ENCODE measurements around the gene KCNJ9. TPM values are rescaled to one million over a fixed set of nuclear protein-coding genes. Genes with fewer than 3 reads are reported as not detected.

The KCNJ9 gene
- polyA plus RNA-seq, 2 donors = not detected

GRCh38 chr1:160064164-160064563 is 17.2 kb upstream of the KCNJ9 start:
- H3K9me3 ChIP-seq (ENCODE audit: control insufficient read depth in 2 of 2, insufficient read depth in 1 of 2, low read depth in 1 of 2, low read length in 1 of 2) = no peaks in the 10 kb centered on the region
- H3K4me3 ChIP-seq (ENCODE audit: low read depth in 1 of 2, low read length in 2 of 2) = no peak overlapping the region
- peaks cover 0 to 6% of the 10 kb centered on the region in 2 donors for H3K4me1 ChIP-seq (ENCODE audit: control insufficient read depth in 2 of 2, insufficient read depth in 2 of 2, low read length in 1 of 2)
- no peaks in the 10 kb centered on the region for H3K27me3 ChIP-seq (ENCODE audit: control insufficient read depth in 1 of 2, insufficient read depth in 2 of 2, low read length in 2 of 2)
- no peak overlapping the region for H3K27ac ChIP-seq (ENCODE audit: low read depth in 2 of 2, low read length in 1 of 2)
- no peaks in the 10 kb centered on the region for H3K36me3 ChIP-seq (ENCODE audit: control insufficient read depth in 2 of 2, insufficient read depth in 2 of 2, low read length in 1 of 2)
- WGBS, 2 donors = 84 to 87% methylated on average over 3 of the region's 3 CpGs

GRCh38 chr1:160064746-160065145 is 16.6 kb upstream of the KCNJ9 start:
- Histone ChIP-seq H3K27me3 (ENCODE audit: control insufficient read depth in 1 of 2, insufficient read depth in 2 of 2, low read length in 2 of 2) (no peaks in the 10 kb centered on the region), H3K9me3 (ENCODE audit: control insufficient read depth in 2 of 2, insufficient read depth in 1 of 2, low read depth in 1 of 2, low read length in 1 of 2) (no peaks in the 10 kb centered on the region), H3K4me1 (ENCODE audit: control insufficient read depth in 2 of 2, insufficient read depth in 2 of 2, low read length in 1 of 2) (peaks cover 0 to 6% of the 10 kb centered on the region in 2 donors), H3K27ac (ENCODE audit: low read depth in 2 of 2, low read length in 1 of 2) (no peak overlapping the region), H3K36me3 (ENCODE audit: control insufficient read depth in 2 of 2, insufficient read depth in 2 of 2, low read length in 1 of 2) (no peaks in the 10 kb centered on the region), H3K4me3 (ENCODE audit: low read depth in 1 of 2, low read length in 2 of 2) (no peak overlapping the region)
- WGBS, 2 donors = 60 to 64% methylated on average over 3 of the region's 3 CpGs

- Histone ChIP-seq H3K27ac (ENCODE audit: low read depth in 2 of 2, low read length in 1 of 2) (no peak overlapping the region), H3K4me3 (ENCODE audit: low read depth in 1 of 2, low read length in 2 of 2) (no peak overlapping the region), H3K9me3 (ENCODE audit: control insufficient read depth in 2 of 2, insufficient read depth in 1 of 2, low read depth in 1 of 2, low read length in 1 of 2) (no peaks in the 10 kb centered on the region), H3K27me3 (ENCODE audit: control insufficient read depth in 1 of 2, insufficient read depth in 2 of 2, low read length in 2 of 2) (no peaks in the 10 kb centered on the region), H3K36me3 (ENCODE audit: control insufficient read depth in 2 of 2, insufficient read depth in 2 of 2, low read length in 1 of 2) (no peaks in the 10 kb centered on the region), H3K4me1 (ENCODE audit: control insufficient read depth in 2 of 2, insufficient read depth in 2 of 2, low read length in 1 of 2) (peaks cover 2 to 5% of the 10 kb centered on the region in 2 donors)
- 66 to 67% methylated on average over 6 of the region's 6 CpGs for WGBS, 2 donors
These were observed 14.3 kb upstream of the KCNJ9 start for GRCh38 chr1:160066829-160067745.

GRCh38 chr1:160068225-160068624 is 13.1 kb upstream of the KCNJ9 start:
- H3K36me3 ChIP-seq (ENCODE audit: control insufficient read depth in 2 of 2, insufficient read depth in 2 of 2, low read length in 1 of 2) = no peaks in the 10 kb centered on the region
- H3K27ac ChIP-seq (ENCODE audit: low read depth in 2 of 2, low read length in 1 of 2) = no peak overlapping the region
- no peak overlapping the region for H3K4me3 ChIP-seq (ENCODE audit: low read depth in 1 of 2, low read length in 2 of 2)
- H3K9me3 ChIP-seq (ENCODE audit: control insufficient read depth in 2 of 2, insufficient read depth in 1 of 2, low read depth in 1 of 2, low read length in 1 of 2) = no peaks in the 10 kb centered on the region
- peaks cover 2 to 5% of the 10 kb centered on the region in 2 donors for H3K4me1 ChIP-seq (ENCODE audit: control insufficient read depth in 2 of 2, insufficient read depth in 2 of 2, low read length in 1 of 2)
- 72 to 76% methylated on average over 5 of the region's 5 CpGs for WGBS, 2 donors
- H3K27me3 ChIP-seq (ENCODE audit: control insufficient read depth in 1 of 2, insufficient read depth in 2 of 2, low read length in 2 of 2) = no peaks in the 10 kb centered on the region

DNA sequence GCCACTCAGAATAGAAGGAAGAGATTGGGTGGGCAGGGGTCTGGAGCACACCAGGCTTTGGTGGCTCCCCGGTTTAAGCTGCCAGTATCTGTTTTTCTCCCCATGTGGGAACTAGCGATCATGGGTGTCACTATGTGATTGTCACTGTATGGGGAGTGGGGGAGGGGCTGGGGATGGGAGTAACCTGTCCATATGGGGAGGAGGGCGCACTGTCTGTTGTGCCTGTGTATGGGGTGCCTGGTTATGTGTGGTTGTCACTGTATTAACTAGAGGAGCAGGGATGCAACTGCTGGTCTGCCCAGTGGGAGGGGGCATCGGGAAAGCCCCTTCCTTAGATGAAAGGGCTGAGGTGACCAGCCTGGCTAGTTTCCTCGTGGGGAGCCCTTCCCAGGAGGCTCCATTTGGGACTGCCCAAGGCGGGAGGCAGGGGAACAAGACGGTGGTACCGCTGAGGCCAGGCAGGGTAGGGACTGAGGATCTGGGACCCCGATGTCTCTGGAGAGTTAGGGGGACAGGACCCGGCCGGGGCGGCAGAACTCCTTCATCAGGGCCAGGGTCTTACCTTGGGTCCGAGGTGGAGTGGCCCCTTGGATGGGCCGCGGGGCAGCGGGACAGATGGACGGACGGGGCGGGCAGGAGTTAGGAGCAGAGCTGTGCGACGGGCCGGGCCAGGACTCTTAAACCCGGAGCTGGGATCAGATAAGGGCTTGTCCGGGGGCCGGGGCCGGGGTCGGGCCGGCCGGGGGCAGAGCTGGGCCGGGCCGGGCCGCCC is 11.7 kb upstream of the KCNJ9 start, which contains the start of gene KCNJ10:
KCNJ10 (minus strand) TSS at position 701 of the 772 bp plus-strand sequence. CDS start 27,628 bp downstream, outside the sequence.
- no peak within 1 kb of the TSS for H3K27ac ChIP-seq (ENCODE audit: low read depth in 2 of 2, low read length in 1 of 2)
- no peaks in the 10 kb centered on the region for H3K36me3 ChIP-seq (ENCODE audit: control insufficient read depth in 2 of 2, insufficient read depth in 2 of 2, low read length in 1 of 2)
- H3K9me3 ChIP-seq (ENCODE audit: control insufficient read depth in 2 of 2, insufficient read depth in 1 of 2, low read depth in 1 of 2, low read length in 1 of 2) = no peaks in the 10 kb centered on the region
- H3K27me3 ChIP-seq (ENCODE audit: control insufficient read depth in 1 of 2, insufficient read depth in 2 of 2, low read length in 2 of 2) = no peaks in the 10 kb centered on the region
- peak within 1 kb of the TSS; percentile 33 to 40 for H3K4me3 ChIP-seq (ENCODE audit: low read depth in 1 of 2, low read length in 2 of 2)
- H3K4me1 ChIP-seq (ENCODE audit: control insufficient read depth in 2 of 2, insufficient read depth in 2 of 2, low read length in 1 of 2) = peaks cover 2 to 5% of the 10 kb centered on the region in 2 donors
- WGBS, 2 donors = 13% methylated on average over 31 to 32 of the region's 32 CpGs

DNA sequence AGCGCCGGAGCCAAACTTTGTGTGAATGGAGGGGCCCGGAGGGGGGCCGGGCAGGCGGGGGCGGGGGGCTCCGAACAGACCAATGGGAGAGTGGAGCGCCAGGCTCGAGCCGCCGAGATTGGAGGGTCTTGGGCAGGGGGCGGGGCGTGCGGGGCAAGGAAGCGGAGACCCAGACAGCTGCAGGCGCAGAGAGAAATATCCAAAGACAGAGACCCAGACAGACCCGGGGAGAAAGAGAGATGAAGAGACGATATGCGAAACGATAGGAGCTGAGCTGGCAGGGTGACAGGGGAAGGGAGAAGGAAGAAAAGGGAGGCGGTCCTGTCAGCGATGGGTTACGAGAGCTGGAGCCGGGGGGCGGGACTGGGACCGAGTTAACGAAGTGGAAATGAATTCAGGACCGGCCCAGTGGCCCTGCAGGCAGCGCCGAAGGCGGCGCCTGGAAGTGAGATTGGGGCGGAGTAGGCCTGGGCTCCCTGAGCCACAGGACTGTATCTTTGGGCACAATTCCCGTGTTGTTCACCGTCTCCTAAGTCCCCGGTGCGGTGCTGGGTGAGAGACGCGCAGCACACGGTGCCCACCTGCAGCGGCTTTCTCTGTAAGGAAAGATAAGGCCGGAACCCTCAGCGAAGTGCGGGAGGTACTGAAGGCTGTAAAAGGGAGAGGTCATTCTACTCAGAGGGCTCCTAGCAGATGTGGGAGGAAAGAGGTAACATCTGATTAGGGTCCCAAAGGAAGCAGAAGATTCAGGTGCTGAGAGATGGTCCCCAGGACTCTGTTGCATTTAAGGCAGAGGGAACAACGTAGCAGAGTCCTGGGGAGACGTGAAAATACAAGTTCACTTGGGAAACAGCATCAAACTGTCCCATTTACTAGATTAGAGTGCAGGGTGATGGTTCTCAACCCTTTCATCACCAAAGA is 10.8 kb upstream of the KCNJ9 start:
- no peaks in the 10 kb centered on the region for H3K36me3 ChIP-seq (ENCODE audit: control insufficient read depth in 2 of 2, insufficient read depth in 2 of 2, low read length in 1 of 2)

DNA sequence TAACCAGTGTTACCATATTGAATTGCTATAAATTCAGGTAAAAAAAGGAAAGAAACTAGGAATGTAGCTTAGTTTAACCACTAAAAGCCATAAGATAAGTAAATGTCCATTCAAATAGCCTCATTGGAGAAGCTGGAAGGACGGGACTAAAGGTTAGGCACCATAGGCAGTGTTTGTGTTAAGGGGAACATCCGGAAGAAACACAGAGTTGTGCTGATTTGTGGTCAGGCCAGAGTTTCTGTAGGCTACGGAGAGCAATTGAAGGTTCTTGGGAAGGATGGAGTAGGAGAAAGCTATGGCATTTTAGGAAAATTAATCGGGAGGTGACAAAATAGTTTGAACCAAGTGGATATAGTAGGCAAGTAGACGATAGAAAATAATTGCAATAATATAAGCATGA is 10.0 kb upstream of the KCNJ9 start:
- no peaks in the 10 kb centered on the region for H3K9me3 ChIP-seq (ENCODE audit: control insufficient read depth in 2 of 2, insufficient read depth in 1 of 2, low read depth in 1 of 2, low read length in 1 of 2)
- no peaks in the 10 kb centered on the region for H3K36me3 ChIP-seq (ENCODE audit: control insufficient read depth in 2 of 2, insufficient read depth in 2 of 2, low read length in 1 of 2)
- WGBS, 2 donors = 85 to 88% methylated on average over 5 of the region's 5 CpGs
- no peak overlapping the region for H3K27ac ChIP-seq (ENCODE audit: low read depth in 2 of 2, low read length in 1 of 2)
- peaks cover 2 to 5% of the 10 kb centered on the region in 2 donors for H3K4me1 ChIP-seq (ENCODE audit: control insufficient read depth in 2 of 2, insufficient read depth in 2 of 2, low read length in 1 of 2)
- H3K27me3 ChIP-seq (ENCODE audit: control insufficient read depth in 1 of 2, insufficient read depth in 2 of 2, low read length in 2 of 2) = no peaks in the 10 kb centered on the region
- H3K4me3 ChIP-seq (ENCODE audit: low read depth in 1 of 2, low read length in 2 of 2) = no peak overlapping the region

More for the DNA sequence above, 10.8 kb upstream of the KCNJ9 start:
- 1 to 3% methylated on average over 39 to 46 of the region's 46 CpGs for WGBS, 2 donors
- no peak overlapping the region for H3K27ac ChIP-seq (ENCODE audit: low read depth in 2 of 2, low read length in 1 of 2)
- H3K4me1 ChIP-seq (ENCODE audit: control insufficient read depth in 2 of 2, insufficient read depth in 2 of 2, low read length in 1 of 2) = peaks cover 2 to 5% of the 10 kb centered on the region in 2 donors
- H3K4me3 ChIP-seq (ENCODE audit: low read depth in 1 of 2, low read length in 2 of 2) = peak overlapping the region; percentile 33 to 40
- H3K27me3 ChIP-seq (ENCODE audit: control insufficient read depth in 1 of 2, insufficient read depth in 2 of 2, low read length in 2 of 2) = no peaks in the 10 kb centered on the region
- no peaks in the 10 kb centered on the region for H3K9me3 ChIP-seq (ENCODE audit: control insufficient read depth in 2 of 2, insufficient read depth in 1 of 2, low read depth in 1 of 2, low read length in 1 of 2)

DNA sequence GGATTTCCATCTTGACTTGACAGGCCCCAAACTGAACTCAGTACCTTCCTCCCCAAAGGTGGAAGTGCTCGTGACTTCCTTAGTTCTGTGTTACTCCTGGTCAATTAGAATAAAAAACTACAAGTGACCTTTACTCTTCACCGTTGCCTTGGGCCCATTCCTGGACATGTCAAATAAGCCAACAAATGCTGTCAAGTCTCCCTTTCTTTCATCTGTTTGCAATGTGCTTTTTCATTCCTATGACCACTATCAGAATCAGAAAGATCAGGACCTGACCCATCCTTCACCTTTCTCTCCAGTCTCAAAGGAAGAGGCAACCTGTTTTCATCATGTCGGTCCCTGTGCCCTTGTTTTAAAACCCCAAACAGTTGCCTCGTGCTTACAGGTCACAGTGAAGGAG is 6.5 kb upstream of the KCNJ9 start:
- Histone ChIP-seq H3K27me3 (ENCODE audit: control insufficient read depth in 1 of 2, insufficient read depth in 2 of 2, low read length in 2 of 2) (no peaks in the 10 kb centered on the region), H3K36me3 (ENCODE audit: control insufficient read depth in 2 of 2, insufficient read depth in 2 of 2, low read length in 1 of 2) (no peaks in the 10 kb centered on the region), H3K9me3 (ENCODE audit: control insufficient read depth in 2 of 2, insufficient read depth in 1 of 2, low read depth in 1 of 2, low read length in 1 of 2) (no peaks in the 10 kb centered on the region), H3K4me1 (ENCODE audit: control insufficient read depth in 2 of 2, insufficient read depth in 2 of 2, low read length in 1 of 2) (peaks cover 0 to 5% of the 10 kb centered on the region in 2 donors), H3K4me3 (ENCODE audit: low read depth in 1 of 2, low read length in 2 of 2) (no peak overlapping the region), H3K27ac (ENCODE audit: low read depth in 2 of 2, low read length in 1 of 2) (no peak overlapping the region)
- 55 to 63% methylated on average over 4 of the region's 4 CpGs for WGBS, 2 donors

DNA sequence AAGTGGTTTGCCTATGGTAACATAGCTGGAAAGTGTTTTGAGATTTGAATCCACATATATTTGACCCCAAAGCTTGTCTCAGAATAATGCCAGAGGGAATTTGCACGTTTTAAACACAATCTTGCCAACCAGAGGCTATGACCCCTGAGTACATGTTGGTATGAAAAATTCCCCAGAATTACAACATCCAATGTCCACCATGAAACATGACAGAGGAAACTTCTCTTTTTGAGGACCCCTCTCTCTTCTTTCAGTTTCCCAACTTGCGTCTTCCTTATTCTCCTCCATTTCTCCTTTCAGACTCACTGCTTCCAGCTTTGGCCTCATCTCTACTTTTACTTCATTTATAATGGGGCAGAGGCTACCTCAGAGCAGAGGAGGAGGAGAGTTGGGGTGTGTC is 5.5 kb upstream of the KCNJ9 start:
- WGBS, 2 donors = 53 to 63% methylated on average over 2 of the region's 2 CpGs
- no peaks in the 10 kb centered on the region for H3K4me1 ChIP-seq (ENCODE audit: control insufficient read depth in 2 of 2, insufficient read depth in 2 of 2, low read length in 1 of 2)
- H3K9me3 ChIP-seq (ENCODE audit: control insufficient read depth in 2 of 2, insufficient read depth in 1 of 2, low read depth in 1 of 2, low read length in 1 of 2) = no peaks in the 10 kb centered on the region
- H3K4me3 ChIP-seq (ENCODE audit: low read depth in 1 of 2, low read length in 2 of 2) = no peak overlapping the region
- H3K36me3 ChIP-seq (ENCODE audit: control insufficient read depth in 2 of 2, insufficient read depth in 2 of 2, low read length in 1 of 2) = no peaks in the 10 kb centered on the region
- no peaks in the 10 kb centered on the region for H3K27me3 ChIP-seq (ENCODE audit: control insufficient read depth in 1 of 2, insufficient read depth in 2 of 2, low read length in 2 of 2)
- H3K27ac ChIP-seq (ENCODE audit: low read depth in 2 of 2, low read length in 1 of 2) = no peak overlapping the region
